A549 (cell line): ENCODE measurements around the gene SPIRE1. TPM values are rescaled to one million over a fixed set of nuclear protein-coding genes. Genes with fewer than 3 reads are reported as not detected.

ENCODE experiments used
- ATAC-seq, 2 experiments: fragments of 200-7000 bp in 1 of 2; fragments of >200 bp in 1 of 2; cut with Nextera tagmentation in 1 of 2; cut with Tn5 transposase in 1 of 2; 3 replicates each; pipeline versions ENCODE4 v1.8.0 to v1.9.1; 2018 to 2020; ENCODE audit warnings: mild to moderate bottlenecking in 1 of 2, moderate library complexity in 1 of 2
- CTCF ChIA-PET: fragments of 300-600 bp; sonication (Branson Sonifier 250); formaldehyde crosslinking; extraction: SDS; loops from one replicate; lab custom pipeline; 2021; ENCODE audit warnings: antibody characterized with exemption, inconsistent platforms; lab: Yijun Ruan, JAX
- POLR2A ChIA-PET: fragments of 350-600 bp; formaldehyde crosslinking; extraction: SDS; loops from one replicate; lab custom pipeline; 2021; ENCODE audit warnings: antibody characterized with exemption, inconsistent platforms; lab: Yijun Ruan, JAX
- DNase-seq, 2 experiments: peaks; one replicate each; pipeline versions ENCODE4 v3.0.0 to v3.0.0-alpha.2; 2011 to 2016; ENCODE audit warnings: low read depth in 1 of 2, low spot score in 1 of 2
- FAIRE-seq: peaks from 2 replicates; lab custom pipeline; 2011; peaks lifted over from hg19 to GRCh38; lab: Jason Lieb, UNC
- H3K27ac ChIP-seq, 2 experiments: fragments of >200 bp; sonication (Bioruptor Twin); formaldehyde crosslinking; 3 replicates each; pipeline ENCODE4 v1.5.1; 2016 to 2017
- H3K4me1 ChIP-seq: fragments of >200 bp; sonication (Bioruptor Twin); formaldehyde crosslinking; 3 replicates; pipeline ENCODE4 v1.6.1; 2016
- H3K4me2 ChIP-seq: fragments of >200 bp; sonication (Bioruptor Twin); formaldehyde crosslinking; 3 replicates; pipeline ENCODE4 v1.6.1; 2016
- H3K4me3 ChIP-seq: fragments of >200 bp; sonication (Bioruptor Twin); formaldehyde crosslinking; 3 replicates; pipeline ENCODE4 v1.5.1; 2016
- H3K9me3 ChIP-seq: fragments of >200 bp; sonication (Bioruptor Twin); formaldehyde crosslinking; 3 replicates; pipeline ENCODE4 v1.6.1; 2016
- BHLHE40 ChIP-seq: IDR thresholded peaks from 2 replicates; pipeline ENCODE4 v1.6.1; 2012; ENCODE audit warnings: low read depth, low read length, inconsistent platforms
- CBX2 ChIP-seq: fragments of 200-600 bp; sonication (generic); IDR thresholded peaks from 2 replicates; pipeline ENCODE4 v1.6.1; 2016; ENCODE audit warnings: low read depth, mild to moderate bottlenecking, borderline replicate concordance
- CBX8 ChIP-seq: fragments of 200-600 bp; sonication (generic); IDR thresholded peaks from 2 replicates; pipeline ENCODE4 v1.6.1; 2016
- EHF ChIP-seq: fragments of 250-450 bp; sonication (Bioruptor Pico); IDR thresholded peaks from 2 replicates; pipeline ENCODE4 v1.5.0; 2020; ENCODE audit warnings: mild to moderate bottlenecking
- EP300 ChIP-seq, 2 experiments: fragments of >200 bp; sonication (Bioruptor Twin); formaldehyde crosslinking; IDR thresholded peaks; 2 replicates in 1 of 2; 3 replicates in 1 of 2; pipeline ENCODE4 v1.6.1; 2016 to 2017
- ESRRA ChIP-seq: fragments of 150-350 bp; IDR thresholded peaks from 2 replicates; pipeline ENCODE4 v1.6.1; 2014; ENCODE audit warnings: mild to moderate bottlenecking, low read length, borderline replicate concordance
- FOXS1 ChIP-seq: fragments of 250-450 bp; sonication (Bioruptor Pico); IDR thresholded peaks from 2 replicates; pipeline ENCODE4 v1.5.0; 2020; ENCODE audit warnings: mild to moderate bottlenecking, moderate library complexity
- GATA3 ChIP-seq: IDR thresholded peaks from 2 replicates; pipeline ENCODE4 v1.6.1; 2012; ENCODE audit warnings: borderline replicate concordance
- HDAC2 ChIP-seq: fragments of 200-600 bp; sonication (generic); IDR thresholded peaks from 2 replicates; pipeline ENCODE4 v1.6.1; 2016
- HEYL ChIP-seq: fragments of 250-450 bp; sonication (Bioruptor Pico); IDR thresholded peaks from 2 replicates; pipeline ENCODE4 v1.8.0; 2021; ENCODE audit warnings: mild to moderate bottlenecking, moderate library complexity
- HOXA7 ChIP-seq: fragments of 250-450 bp; sonication (Bioruptor Pico); IDR thresholded peaks from 2 replicates; pipeline ENCODE4 v1.5.0; 2020; ENCODE audit warnings: mild to moderate bottlenecking, moderate library complexity
- HOXB5 ChIP-seq: fragments of 250-450 bp; sonication (Bioruptor Pico); IDR thresholded peaks from 2 replicates; pipeline ENCODE4 v1.5.0; 2020; ENCODE audit warnings: mild to moderate bottlenecking, moderate library complexity
- JUN ChIP-seq, 2 experiments: fragments of >200 bp; sonication (Bioruptor Twin); formaldehyde crosslinking; IDR thresholded peaks; 2 replicates in 1 of 2; 3 replicates in 1 of 2; pipeline ENCODE4 v1.6.1; 2016 to 2017
- KDM1A ChIP-seq: fragments of 200-600 bp; sonication (generic); IDR thresholded peaks from 2 replicates; pipeline ENCODE4 v1.6.1; 2016; ENCODE audit warnings: low read depth, mild to moderate bottlenecking
- MAFK ChIP-seq: fragments of 450-650 bp; IDR thresholded peaks from 2 replicates; pipeline ENCODE4 v1.6.1; 2014; ENCODE audit not compliant: partially characterized antibody
- NR3C1 ChIP-seq: fragments of >200 bp; sonication (Bioruptor Twin); formaldehyde crosslinking; IDR thresholded peaks from 3 replicates; pipeline ENCODE4 v1.6.1; 2017
- RAD21 ChIP-seq, 2 experiments: fragments of >200 bp in 1 of 2; sonication (Bioruptor Twin) in 1 of 2; formaldehyde crosslinking in 1 of 2; IDR thresholded peaks in 1 of 2; conservative IDR thresholded peaks in 1 of 2; 2 replicates in 1 of 2; 3 replicates in 1 of 2; pipeline ENCODE4 v1.6.1; 2012 to 2018; ENCODE audit warnings: inconsistent platforms in 1 of 2
- RFX5 ChIP-seq: fragments of 450-650 bp; IDR thresholded peaks from 2 replicates; pipeline ENCODE4 v1.7.1; 2014; ENCODE audit warnings: antibody characterized with exemption, mild to moderate bottlenecking, moderate library complexity
- RNF2 ChIP-seq: fragments of 200-600 bp; sonication (generic); IDR thresholded peaks from 2 replicates; pipeline ENCODE4 v1.6.1; 2016; ENCODE audit warnings: low read depth, mild to moderate bottlenecking, antibody characterized with exemption, moderate library complexity, borderline replicate concordance
- SREBF2 ChIP-seq: fragments of 450-650 bp; IDR thresholded peaks from 2 replicates; pipeline ENCODE4 v1.6.1; 2014; ENCODE audit warnings: mild to moderate bottlenecking, moderate library complexity
- ZC3H11A ChIP-seq: fragments of 450-650 bp; IDR thresholded peaks from 2 replicates; pipeline ENCODE4 v1.6.1; 2014; ENCODE audit warnings: antibody characterized with exemption, mild to moderate bottlenecking
- WGBS: methylation state at CpG from one replicate; pipeline ENCODE4 v1.1.6; 2017; ENCODE audit errors: missing lambda C conversion rate; 5-methylcytosine and 5-hydroxymethylcytosine counted together
- polyA plus RNA-seq, 4 experiments: library from polyadenylated mRNA; depleted of rRNA in 3 of 4; stranded (reverse); fragments of >200 nt; fragmentation: RNase III in 1 of 4; extraction: RNeasy Plus Mini Kit Qiagen cat#74134 plus additional on column Dnase treatment in 1 of 4; gene quantifications; 2 replicates in 3 of 4; 3 replicates in 1 of 4; pipeline ENCODE4 v1.2.3, GENCODE V29; 2011 to 2017
- TF ChIP-seq, protein P1 (sequence below): fragments of 200-600 bp; sonication (generic); IDR thresholded peaks from 2 replicates; pipeline ENCODE4 v1.6.1; 2016; ENCODE audit warnings: antibody characterized with exemption, mild to moderate bottlenecking, moderate library complexity
- TF ChIP-seq, protein P2 (sequence below): fragments of 250-450 bp; sonication (Bioruptor Pico); IDR thresholded peaks from 2 replicates; pipeline ENCODE4 v1.5.0; 2020; ENCODE audit warnings: low read depth, mild to moderate bottlenecking, moderate library complexity
- TF ChIP-seq, protein P3 (sequence below): IDR thresholded peaks from 2 replicates; pipeline ENCODE4 v1.6.1; 2012

The SPIRE1 gene
- polyA plus RNA-seq, 2 of the 4 experiments (the other 2 are of a cell fraction), result 8.3 to 29.4 TPM

DNA sequence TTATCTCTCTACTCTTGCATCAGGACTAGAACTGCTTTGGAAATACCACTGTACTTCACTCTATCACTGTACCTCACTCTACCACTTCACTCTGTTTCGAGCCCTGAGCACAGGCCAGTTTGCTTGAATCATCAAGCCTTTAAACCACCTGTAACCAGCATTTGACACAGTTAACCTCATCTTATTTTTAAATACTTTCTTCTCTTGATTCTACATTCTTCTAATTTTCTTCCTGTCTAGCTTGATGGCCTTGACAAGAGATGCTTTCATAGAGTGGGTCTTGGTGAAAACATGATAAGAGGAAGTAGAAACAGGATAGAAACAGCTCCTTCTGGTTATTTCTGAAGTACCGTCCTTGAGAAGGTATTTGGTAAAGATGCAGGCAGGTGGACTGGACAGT, 78.1 kb downstream of the SPIRE1 start (continued):
- TF ChIP-seq, protein P1, sequence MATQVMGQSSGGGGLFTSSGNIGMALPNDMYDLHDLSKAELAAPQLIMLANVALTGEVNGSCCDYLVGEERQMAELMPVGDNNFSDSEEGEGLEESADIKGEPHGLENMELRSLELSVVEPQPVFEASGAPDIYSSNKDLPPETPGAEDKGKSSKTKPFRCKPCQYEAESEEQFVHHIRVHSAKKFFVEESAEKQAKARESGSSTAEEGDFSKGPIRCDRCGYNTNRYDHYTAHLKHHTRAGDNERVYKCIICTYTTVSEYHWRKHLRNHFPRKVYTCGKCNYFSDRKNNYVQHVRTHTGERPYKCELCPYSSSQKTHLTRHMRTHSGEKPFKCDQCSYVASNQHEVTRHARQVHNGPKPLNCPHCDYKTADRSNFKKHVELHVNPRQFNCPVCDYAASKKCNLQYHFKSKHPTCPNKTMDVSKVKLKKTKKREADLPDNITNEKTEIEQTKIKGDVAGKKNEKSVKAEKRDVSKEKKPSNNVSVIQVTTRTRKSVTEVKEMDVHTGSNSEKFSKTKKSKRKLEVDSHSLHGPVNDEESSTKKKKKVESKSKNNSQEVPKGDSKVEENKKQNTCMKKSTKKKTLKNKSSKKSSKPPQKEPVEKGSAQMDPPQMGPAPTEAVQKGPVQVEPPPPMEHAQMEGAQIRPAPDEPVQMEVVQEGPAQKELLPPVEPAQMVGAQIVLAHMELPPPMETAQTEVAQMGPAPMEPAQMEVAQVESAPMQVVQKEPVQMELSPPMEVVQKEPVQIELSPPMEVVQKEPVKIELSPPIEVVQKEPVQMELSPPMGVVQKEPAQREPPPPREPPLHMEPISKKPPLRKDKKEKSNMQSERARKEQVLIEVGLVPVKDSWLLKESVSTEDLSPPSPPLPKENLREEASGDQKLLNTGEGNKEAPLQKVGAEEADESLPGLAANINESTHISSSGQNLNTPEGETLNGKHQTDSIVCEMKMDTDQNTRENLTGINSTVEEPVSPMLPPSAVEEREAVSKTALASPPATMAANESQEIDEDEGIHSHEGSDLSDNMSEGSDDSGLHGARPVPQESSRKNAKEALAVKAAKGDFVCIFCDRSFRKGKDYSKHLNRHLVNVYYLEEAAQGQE, result no peak
- TF ChIP-seq HDAC2, result no peak
- no peak for TF ChIP-seq HEYL

DNA sequence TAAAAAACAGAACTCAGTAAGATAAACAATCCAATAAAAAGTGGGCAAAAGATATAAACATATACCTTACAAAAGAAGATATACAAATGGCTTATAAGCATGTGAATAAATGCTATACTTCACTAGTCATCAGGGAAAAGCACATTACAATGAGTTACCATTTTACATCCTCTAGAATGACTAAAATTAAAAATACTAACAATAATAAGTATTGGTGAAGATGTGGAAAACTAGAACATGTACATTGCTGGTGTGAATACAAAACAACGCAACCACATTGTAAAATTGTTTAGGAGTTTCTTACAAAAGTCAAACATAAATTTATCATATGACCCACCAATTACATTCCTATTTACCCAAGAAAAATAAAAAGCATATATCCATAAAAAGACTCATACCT, 80.1 kb downstream of the SPIRE1 start:
- ChIA-PET CTCF (no interaction called here), POLR2A (no interaction called here)
- Histone ChIP-seq H3K27ac (no peak overlapping the region), H3K4me1 (peaks cover 20% of the 10 kb centered on the region), H3K9me3 (no peaks in the 10 kb centered on the region; the same call in 2 of the 3 replicates), H3K4me2 (no peak overlapping the region), H3K4me3 (no peak overlapping the region)
- no peak for ATAC-seq
- no peak for FAIRE-seq
- TF ChIP-seq, protein P1, result no peak
- TF ChIP-seq, protein P2, sequence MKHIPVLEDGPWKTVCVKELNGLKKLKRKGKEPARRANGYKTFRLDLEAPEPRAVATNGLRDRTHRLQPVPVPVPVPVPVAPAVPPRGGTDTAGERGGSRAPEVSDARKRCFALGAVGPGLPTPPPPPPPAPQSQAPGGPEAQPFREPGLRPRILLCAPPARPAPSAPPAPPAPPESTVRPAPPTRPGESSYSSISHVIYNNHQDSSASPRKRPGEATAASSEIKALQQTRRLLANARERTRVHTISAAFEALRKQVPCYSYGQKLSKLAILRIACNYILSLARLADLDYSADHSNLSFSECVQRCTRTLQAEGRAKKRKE, result no peak
- no peak for TF ChIP-seq HOXA7
- TF ChIP-seq BHLHE40, result no peak
- no peak for TF ChIP-seq CBX8
- no peak for TF ChIP-seq HDAC2
- TF ChIP-seq GATA3, result no peak
- no peak for TF ChIP-seq ESRRA
- TF ChIP-seq EP300 (IDR thresholded peaks at IDR 0.05), result no peak
- TF ChIP-seq EHF (CRISPR knock-in tag), result no peak
- TF ChIP-seq MAFK, result no peak
- no peak for TF ChIP-seq FOXS1 (CRISPR knock-in tag)
- no peak for TF ChIP-seq ZC3H11A
- TF ChIP-seq JUN (IDR thresholded peaks at IDR 0.05), result no peak
- no peak for TF ChIP-seq NR3C1
- TF ChIP-seq RFX5, result no peak
- DNase-seq, result no peak
- WGBS, result 91% methylated on average over 1 of the region's 1 CpG

DNA sequence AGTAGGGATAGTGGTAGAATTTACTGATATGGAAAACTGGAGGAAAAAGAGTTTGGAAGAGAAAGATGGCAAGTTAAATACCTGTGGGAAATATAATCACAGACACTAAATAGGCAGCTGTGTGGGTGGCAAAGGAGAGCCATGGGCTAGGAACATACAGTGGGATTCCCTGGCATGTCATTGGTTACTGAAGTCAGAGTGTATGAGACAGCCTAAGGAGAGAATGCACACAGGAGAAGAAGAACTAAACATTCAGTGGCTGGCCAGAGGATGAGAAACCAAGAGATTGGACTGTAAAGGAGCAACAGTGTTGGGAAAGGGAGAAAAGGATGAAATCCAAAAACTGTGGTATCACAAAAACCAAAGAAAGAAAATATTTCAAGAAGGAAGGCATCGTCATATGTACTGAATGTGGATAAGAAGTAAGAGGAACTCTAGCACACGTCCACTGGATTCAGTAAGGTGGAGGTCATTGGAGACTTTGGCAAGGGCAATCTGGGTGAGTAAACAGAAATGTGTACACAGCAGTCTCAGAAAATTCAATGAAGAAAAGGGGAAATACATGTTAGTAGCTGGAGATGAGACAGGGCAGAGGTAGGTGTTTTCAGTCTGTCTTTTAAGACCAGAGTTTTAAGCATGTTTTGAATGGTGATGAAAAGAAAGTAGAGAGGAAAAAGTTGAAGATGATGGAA, 83.3 kb downstream of the SPIRE1 start:
- H3K4me2 ChIP-seq, result peak overlapping the region; percentile 47
- TF ChIP-seq, protein P3, sequence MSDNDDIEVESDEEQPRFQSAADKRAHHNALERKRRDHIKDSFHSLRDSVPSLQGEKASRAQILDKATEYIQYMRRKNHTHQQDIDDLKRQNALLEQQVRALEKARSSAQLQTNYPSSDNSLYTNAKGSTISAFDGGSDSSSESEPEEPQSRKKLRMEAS, result no peak
- no peak for TF ChIP-seq HDAC2
- no peak for TF ChIP-seq CBX2
- TF ChIP-seq, protein P1, result no peak
- no peak for TF ChIP-seq RAD21 (conservative IDR thresholded peaks at IDR 0.05 in 1 of 2, IDR thresholded peaks at IDR 0.05 in 1 of 2)
- TF ChIP-seq KDM1A, result no peak
- TF ChIP-seq HOXB5, result no peak
- no peak for TF ChIP-seq GATA3
- no peak for TF ChIP-seq RNF2
- TF ChIP-seq SREBF2, result no peak
- ChIA-PET CTCF (no interaction called here), POLR2A (no interaction called here)
- DNase-seq (no peak), ATAC-seq (peak in 1 of 2 experiments; percentile 63; a peak in 4 of 6 replicates), FAIRE-seq (no peak)
- H3K9me3 ChIP-seq, result no peaks in the 10 kb centered on the region; the same call in 2 of the 3 replicates
- 19% methylated on average over 2 of the region's 2 CpGs for WGBS
- H3K4me1 ChIP-seq, result peaks cover 14% of the 10 kb centered on the region
- H3K4me3 ChIP-seq, result no peak overlapping the region
- H3K27ac ChIP-seq, result peak overlapping the region in 1 of 2 experiments; percentile 52; a peak in 2 of 6 replicates
